ENCODE measurements around the gene ASIP.
A peak's percentile ranks its signal among the peaks of the same experiment; 100 is the strongest.
"Not testable (repeated sequence)": the region's sequence is repeated elsewhere in the genome, so short reads cannot be mapped to it uniquely, and the experiment has no call there.

ASIP gene

DNA sequence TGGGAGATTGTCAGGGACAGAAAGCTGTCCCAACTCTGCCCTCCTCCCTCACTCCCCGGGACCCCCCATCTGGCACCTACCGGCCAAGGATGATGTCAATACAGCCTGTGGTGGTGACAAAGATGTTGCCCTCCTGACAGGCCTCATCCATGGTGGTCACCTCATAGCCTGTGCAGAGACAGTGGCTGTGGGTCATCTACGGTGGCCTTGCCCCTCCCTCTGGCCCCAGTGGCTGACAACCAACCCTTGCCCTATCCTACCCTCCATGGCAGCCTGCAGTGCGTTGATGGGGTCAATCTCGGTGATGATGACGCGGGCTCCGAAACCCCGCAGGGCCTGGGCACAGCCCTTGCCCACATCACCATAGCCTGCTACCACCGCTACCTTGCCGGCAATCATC lies 49.2 kb downstream of the ASIP start:
- no peak for DNase-seq

DNA sequence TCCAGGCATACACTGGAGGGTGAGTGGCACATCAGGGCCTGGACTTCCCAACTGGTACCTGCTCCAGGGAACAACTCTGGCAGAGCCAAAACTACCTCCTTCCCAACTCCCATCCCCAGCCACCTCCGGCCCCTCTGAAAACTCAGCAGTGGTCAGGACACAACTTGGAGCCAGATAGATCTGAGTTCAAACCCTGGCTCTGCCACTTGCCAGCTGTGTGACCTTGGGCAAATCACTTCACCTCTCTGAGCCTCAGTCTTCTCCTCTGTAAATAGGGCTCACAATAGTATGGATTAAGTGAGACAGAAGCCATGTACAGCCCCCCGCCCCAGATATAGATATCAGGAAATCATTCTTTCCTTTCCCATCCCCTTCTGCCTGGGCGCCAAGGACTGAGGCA lies 51.3 kb downstream of the ASIP start:
- no peak for DNase-seq

DNA sequence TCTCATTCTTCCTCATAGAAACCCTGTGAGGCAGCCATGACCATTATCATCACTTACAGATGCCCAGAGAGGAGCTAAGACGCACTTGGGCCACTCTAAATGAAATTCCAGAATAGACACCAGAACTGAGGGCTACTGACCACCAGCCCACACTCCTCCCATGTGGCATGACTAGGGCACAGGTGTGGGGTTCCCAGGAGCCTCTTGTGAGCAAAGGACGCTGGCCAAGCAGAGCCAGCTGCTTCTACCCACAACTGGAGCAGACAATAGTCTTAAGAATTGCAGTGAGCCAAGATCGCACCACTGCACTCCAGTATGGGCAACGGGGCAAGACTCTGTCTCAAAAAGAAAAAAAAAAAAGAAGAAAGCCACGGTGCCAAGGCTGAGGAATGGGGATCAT lies 51.9 kb downstream of the ASIP start:
- no peak for DNase-seq

DNA sequence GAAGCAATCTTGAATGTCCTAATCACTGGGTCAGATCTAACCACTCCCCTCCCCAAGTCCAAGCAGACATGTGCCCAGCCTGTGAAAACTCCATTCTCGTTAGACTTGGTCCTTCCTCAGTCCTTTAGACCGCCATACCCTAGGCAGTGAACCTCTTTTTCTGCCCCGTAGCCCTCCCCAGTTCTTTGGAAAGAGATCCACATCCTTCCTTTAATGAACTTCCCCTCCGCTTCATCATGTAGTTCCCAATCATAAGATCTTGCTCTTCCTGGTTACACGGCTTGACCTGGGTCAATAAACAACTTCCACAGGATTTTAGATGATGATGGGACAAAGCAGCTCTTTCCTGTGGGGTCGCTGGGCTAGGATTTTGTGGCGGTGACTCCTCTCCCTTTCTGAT lies 52.4 kb downstream of the ASIP start:
- no peak for DNase-seq

- DNase-seq, result no peak
Observed at GRCh38 chr20:34294563-34294962, 53.3 kb downstream of the ASIP start.

GRCh38 chr20:34295284-34295683 lies 54.1 kb downstream of the ASIP start:
- DNase-seq, result no peak

DNA sequence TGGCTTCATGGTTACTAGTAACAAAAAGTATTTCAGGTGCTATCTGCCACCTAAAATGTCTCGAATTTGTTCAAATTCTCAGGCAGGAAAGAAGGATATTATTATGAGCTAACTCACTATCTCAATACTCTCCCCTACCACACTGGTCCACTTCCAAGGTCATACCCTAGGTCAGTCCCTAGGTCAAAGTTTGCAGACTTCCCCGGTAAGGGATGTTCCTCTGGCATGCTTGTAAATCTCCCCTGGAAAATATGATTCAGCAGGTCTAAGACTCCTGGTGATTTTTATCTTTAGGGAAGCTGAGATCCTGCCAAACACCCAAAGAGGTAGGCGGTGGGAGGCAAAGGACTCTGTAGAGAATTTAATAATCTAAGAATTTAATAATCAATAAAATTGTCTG lies 55.2 kb downstream of the ASIP start:
- no peak for DNase-seq

- not testable (repeated sequence) for DNase-seq
Observed at GRCh38 chr20:34298294-34298784, 57.1 kb downstream of the ASIP start.

DNA sequence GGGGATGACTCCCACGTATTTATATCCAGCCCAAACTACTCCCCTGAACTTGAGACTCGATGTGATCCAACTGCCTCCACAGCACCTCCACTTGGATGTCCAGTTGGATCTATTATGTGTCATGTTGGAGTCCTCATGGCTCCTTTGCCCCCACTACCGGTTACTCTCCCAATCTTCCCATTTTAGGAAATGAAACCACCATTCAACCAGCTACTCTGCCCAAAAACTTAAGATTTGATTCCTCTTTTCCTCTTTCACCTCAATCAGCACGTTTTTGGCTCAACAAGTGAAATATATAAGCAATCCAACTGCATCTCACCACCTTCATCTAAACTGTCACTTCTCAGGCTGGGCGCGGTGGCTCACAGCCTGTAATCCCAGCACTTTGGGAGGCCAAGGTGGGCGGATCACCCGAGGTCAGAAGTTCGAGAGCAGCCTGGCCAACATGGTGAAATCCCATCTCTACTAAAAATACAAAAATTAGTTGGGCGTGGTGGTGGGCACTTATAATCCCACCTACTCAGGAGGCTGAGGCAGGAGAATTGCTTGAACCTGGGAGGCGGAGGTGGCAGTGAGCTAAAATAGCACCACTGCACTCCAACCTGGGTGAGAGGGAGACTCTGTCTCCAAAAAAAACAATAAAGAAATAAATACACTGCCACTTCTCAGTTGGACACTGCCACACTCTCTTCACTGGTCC lies 58.5 kb downstream of the ASIP start:
- DNase-seq, result no peak

DNA sequence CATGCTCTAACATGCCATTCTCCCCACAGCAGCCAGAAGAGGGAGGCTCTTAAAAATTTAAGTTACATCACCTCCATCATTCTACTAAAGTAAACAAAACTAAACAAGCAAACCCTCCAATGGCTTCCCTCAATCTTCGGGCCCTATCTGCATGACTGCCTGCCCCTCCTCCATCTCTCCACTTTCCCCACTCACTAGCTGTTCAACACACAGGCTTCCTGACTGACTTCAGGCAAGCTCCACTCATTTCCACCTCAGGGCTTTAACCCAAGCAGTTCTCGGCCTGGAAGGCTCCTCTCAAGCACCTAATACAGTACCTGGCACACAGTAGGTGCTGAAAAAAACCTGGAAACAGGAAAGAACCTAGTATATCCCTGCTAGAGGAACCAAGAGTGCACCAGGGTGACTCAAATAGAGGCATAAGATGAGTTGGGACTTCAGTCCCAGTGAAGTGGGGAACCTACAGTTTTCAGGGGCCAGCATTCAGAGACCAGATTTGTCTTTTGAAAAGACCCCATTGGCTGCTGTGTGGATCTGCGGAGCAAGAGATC lies 59.1 kb downstream of the ASIP start:
- no peak for DNase-seq

DNA sequence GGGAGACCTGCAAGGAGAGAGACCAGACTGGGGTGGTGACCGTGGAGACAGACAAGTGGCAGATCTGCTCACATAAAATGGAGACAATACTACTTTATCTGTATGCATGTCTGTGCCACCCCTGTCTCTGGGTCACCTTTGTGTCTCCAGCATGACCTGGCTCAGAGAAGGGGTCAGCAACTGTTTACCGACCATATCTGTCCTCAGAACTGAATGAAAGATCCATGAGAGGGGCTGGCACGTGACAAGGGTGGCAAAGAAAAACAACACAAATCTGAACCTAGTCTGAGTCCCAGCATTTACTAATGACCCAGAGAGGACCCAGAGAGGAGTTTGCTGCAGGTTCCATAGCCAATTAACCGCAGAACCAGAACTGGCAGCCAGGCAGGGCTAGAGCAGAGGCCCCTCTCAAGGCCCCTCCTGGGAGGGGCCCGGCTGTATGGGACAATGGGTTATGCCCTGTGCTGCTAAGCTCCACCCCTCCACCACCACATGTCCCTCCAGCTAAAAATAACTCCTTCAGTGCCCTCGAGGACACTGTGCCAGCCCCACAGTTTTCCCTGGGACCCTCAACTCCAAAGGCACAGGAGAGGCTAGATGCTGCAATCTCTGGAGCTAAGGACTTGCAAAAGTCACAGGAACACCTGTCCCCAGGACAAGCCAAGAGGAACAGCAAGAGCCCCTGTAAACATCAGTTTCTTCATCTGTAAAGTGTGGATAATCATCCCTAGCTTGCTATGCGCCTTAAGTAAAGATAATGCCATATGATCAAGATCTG lies 59.8 kb downstream of the ASIP start:
- no peak for DNase-seq

- DNase-seq, result no peak
Observed at GRCh38 chr20:34301587-34302311, 60.5 kb downstream of the ASIP start.

GRCh38 chr20:34302312-34302722 lies 61.1 kb downstream of the ASIP start:
- no peak for DNase-seq

GRCh38 chr20:34302723-34303533 lies 61.7 kb downstream of the ASIP start, which contains the start of gene AHCY:
Gene AHCY (minus strand): TSS chr20:34303355. CDS start chr20:34303270, 85 bp downstream.
- peak; percentile 98 for DNase-seq

DNA sequence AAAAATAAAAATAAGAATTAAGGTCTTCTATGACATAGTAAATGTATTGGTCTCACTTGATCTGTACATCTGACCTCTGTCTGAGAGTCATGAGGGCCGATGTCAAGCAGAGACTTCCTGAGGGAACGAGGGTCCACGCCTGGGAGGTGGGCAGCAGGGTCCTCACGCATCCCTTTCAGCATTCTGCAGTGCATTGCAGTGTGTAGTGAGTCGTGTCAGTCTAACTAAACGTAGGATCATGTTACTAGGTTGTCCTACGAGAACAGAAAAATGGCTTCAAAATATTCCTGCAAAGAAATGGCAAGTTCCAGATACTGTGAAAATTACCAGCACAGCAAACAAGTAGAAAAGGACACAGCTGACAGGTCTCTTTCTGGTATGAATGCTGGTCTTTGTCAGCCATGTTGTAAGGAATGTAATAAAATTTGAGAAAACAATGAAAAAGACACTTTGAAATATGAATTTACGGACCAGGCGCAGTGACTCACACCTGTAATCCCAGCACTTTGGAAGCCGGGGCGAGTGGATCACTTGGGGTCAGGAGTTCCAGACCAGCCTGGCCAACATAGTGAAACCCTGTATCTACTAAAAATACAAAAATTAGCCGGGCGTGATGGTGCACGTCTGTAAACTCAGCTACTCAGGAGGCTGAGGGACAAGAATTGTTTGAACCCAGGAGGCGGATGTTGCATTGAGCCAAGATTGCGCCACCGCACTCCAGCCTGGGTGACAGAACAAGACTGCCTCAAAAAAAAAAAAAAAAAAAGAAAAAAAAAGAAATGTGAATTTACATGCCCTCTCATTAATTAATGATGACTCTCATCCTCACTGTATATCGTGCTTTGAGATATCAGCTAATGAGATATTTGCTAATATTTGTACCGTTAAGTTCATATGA lies 64.4 kb downstream of the ASIP start:
- no peak for DNase-seq

GRCh38 chr20:34309691-34310090 lies 68.5 kb downstream of the ASIP start:
- DNase-seq, result no peak

DNA sequence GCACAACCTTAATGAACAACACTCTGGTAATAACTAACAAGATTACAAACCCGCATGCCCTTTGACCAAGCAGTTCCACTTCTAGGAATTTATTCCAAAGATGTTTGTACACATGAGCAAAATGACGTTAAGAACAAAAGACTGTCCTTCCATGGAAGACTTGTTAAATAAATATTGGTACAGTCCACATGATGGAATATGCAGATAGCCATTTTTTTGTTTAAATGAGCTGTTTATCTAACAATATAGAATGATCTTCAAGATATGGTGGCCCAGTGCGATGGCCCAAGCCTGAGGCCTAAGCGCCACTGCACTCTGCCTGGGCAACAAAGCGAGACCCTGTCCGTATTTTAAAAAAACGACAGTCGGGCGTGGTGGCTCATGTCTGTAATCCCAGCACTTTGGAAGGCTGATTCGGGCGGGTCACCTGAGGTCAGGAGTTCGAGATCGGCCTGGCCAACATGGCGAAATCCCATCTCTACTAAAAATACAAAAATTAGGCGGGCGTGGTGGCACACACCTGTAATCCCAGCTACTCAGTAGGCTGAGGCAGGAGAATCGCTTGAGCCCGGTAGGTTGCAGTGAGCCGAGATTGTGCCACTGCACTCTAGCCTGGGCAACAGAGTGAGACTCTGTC lies 69.4 kb downstream of the ASIP start:
- DNase-seq, result no peak

DNA sequence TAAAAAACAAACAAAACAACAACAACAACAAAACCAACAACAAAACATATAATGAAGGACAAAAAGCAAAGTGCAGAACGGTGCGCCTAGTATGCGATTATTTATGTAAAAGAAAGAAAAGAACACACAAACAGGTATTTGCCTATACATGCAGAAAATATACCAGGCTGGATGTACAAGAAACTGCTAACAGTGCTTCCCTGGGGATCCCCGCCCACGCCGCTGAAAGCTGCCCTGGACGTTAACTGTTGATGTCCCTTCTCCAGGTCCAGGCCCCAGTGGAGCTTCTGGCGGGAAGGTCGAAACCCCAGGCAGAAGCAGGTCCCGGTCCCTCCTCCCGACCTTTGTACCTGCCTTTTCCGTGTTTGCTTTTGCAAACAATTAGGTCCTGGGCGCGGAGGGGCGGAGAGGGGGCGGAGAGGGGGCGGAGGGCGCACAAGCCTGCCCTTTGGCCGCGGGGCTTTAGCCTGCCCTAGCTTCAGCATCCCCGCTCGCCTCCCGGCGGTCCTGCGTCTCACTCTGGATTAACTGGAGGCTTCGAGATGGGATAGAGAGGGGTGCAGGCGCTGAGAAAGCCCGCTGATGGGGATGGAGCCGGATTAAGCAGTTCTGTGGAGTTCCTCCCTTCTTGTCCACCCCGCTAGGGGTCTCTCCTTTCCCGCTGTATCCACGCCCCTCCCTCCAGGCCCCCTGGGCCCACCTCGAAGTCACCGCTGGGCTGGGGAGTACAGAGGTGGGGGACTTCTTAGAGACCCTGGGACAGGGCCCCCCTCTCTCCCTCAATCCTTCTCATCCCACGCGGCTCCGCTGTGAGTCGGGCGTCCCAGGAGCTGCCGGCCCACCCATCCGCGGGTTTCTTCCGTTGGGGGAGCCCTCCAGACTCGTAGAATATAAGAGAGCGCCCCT lies 70.1 kb downstream of the ASIP start:
- no peak for DNase-seq

DNA sequence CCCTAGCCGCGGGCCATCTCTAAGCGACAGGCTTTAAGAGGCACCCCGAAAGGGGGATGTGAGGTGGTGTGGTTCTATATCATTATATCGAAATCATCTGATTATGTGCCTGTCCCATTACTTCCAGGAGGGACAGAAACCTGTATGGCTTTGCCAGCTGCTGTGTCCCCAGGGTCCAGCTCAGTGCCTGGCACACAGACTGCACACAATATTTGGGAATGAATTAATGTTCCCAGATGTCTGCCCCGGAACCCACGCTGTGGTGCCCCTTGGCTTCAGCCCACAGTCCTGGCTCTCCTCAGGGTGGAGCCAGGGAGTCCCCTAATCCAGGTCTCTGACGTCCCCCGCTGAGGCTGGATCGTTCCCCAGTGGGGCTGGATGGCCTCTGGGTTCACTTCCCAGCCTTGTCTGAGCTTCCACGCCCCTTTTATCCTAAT lies 70.8 kb downstream of the ASIP start:
- no peak for DNase-seq

Data from activated effector memory CD4-positive, alpha-beta T cell treated with anti-CD3 and anti-CD28 coated beads, Interleukin-2, amount 50 U/mL, for 16 hours (primary cell).